Vagina (tissue), 2 donors: Measurements from ENCODE around the gene DSCAML1.

Experiments used
- POLR2A ChIP-seq, 2 donors: fragments of 450-650 bp; IDR thresholded peaks; one replicate each; pipeline ENCODE4 v1.6.1; 2017; ENCODE audit warnings: antibody characterized with exemption in 2 of 2, mild to moderate bottlenecking in 2 of 2, moderate library complexity in 2 of 2
- POLR2AphosphoS5 ChIP-seq, 2 donors: sonication (generic); formaldehyde crosslinking; IDR thresholded peaks; one replicate each; pipeline ENCODE4 v1.9.0; 2017; ENCODE audit warnings: antibody characterized with exemption in 2 of 2, mild to moderate bottlenecking in 2 of 2, low read depth in 1 of 2; ENCODE audit not compliant: insufficient read depth in 1 of 2
- TF ChIP-seq, protein P1 (sequence below), 3 experiments: fragments of 450-650 bp in 2 of 3; fragments of 200-600 bp in 1 of 3; sonication (generic) in 1 of 3; IDR thresholded peaks; one replicate each; pipeline ENCODE4 v1.5.1; 2017 to 2019; ENCODE audit warnings: antibody characterized with exemption in 3 of 3, mild to moderate bottlenecking in 2 of 3, moderate library complexity in 2 of 3

DNA sequence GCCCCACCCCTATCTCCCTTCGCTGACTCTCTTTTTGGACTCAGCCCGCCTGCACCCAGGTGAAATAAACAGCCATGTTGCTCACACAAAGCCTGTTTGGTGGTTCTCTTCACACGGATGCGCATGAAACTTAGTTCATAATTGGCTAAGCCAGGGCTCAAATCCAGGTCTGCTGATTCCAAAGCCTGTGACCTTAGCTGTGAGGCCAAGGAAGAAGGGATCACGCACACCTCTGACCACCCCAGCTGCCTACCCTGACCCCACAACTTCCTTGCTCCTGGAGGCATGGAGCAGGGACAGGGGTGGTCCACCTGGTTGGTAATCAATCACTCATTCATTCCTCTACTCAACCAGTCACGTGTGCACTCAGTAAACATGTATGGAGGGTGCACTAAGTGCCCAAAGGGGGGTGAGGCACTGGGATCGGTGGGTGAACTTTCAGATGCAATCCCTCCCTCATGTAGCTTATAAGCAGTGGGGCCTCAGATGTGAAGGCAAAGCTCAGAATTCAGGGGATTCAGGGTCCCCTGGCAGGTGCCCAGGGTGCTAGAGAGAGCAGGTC, 17.3 kb upstream of the DSCAML1 start:
- TF ChIP-seq, protein P1, sequence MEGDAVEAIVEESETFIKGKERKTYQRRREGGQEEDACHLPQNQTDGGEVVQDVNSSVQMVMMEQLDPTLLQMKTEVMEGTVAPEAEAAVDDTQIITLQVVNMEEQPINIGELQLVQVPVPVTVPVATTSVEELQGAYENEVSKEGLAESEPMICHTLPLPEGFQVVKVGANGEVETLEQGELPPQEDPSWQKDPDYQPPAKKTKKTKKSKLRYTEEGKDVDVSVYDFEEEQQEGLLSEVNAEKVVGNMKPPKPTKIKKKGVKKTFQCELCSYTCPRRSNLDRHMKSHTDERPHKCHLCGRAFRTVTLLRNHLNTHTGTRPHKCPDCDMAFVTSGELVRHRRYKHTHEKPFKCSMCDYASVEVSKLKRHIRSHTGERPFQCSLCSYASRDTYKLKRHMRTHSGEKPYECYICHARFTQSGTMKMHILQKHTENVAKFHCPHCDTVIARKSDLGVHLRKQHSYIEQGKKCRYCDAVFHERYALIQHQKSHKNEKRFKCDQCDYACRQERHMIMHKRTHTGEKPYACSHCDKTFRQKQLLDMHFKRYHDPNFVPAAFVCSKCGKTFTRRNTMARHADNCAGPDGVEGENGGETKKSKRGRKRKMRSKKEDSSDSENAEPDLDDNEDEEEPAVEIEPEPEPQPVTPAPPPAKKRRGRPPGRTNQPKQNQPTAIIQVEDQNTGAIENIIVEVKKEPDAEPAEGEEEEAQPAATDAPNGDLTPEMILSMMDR (IDR thresholded peaks at IDR 0.05), result no peak
- no peak for TF ChIP-seq POLR2AphosphoS5 (IDR thresholded peaks at IDR 0.05; ENCODE audit: insufficient read depth in 1 of 2, low read depth in 1 of 2)
- TF ChIP-seq POLR2A (IDR thresholded peaks at IDR 0.05), result no peak
